Mucosa of stomach (tissue), 1 donor: Measurements from ENCODE around the gene B3GALT5.
"Not testable (repeated sequence)": the region's sequence is repeated elsewhere in the genome, so short reads cannot be mapped to it uniquely, and the experiment has no call there.

Experiments
- H3K27me3 ChIP-seq: one replicate; pipeline ENCODE4 v1.7.0; 2013; ENCODE audit warnings: mild to moderate bottlenecking, low read length; ENCODE audit not compliant: control insufficient read depth, insufficient read depth
- H3K36me3 ChIP-seq: one replicate; pipeline ENCODE4 v1.7.0; 2013; ENCODE audit warnings: low read length; ENCODE audit not compliant: control insufficient read depth, insufficient read depth
- H3K4me1 ChIP-seq: one replicate; pipeline ENCODE4 v1.7.0; 2013; ENCODE audit warnings: mild to moderate bottlenecking, low read length; ENCODE audit not compliant: control insufficient read depth, insufficient read depth
- H3K4me3 ChIP-seq: one replicate; pipeline ENCODE4 v1.7.0; 2013; ENCODE audit warnings: low read length
- H3K9ac ChIP-seq: one replicate; pipeline ENCODE4 v1.7.0; 2013; ENCODE audit warnings: mild to moderate bottlenecking, low read length, moderate library complexity
- H3K9me3 ChIP-seq: one replicate; pipeline ENCODE4 v1.7.0; 2013; ENCODE audit warnings: mild to moderate bottlenecking, low read length, moderate library complexity; ENCODE audit not compliant: control insufficient read depth
- donor health status: Pancreatic carcinoma.

B3GALT5 gene

GRCh38 chr21:39612233-39613040 lies at the start of gene B3GALT5:
B3GALT5 (plus strand) TSS chr21:39612940; CDS start chr21:39660560, 47,620 bp downstream.
- Histone ChIP-seq H3K4me1 (peaks cover 43% of the 10 kb centered on the region), H3K36me3 (no peaks in the 10 kb centered on the region), H3K9ac (peak within 1 kb of the TSS; percentile 30), H3K27me3 (peaks cover 15% of the 10 kb centered on the region), H3K9me3 (no peaks in the 10 kb centered on the region), H3K4me3 (peak within 1 kb of the TSS; percentile 47)

GRCh38 chr21:39564200-39564599 lies 48.5 kb upstream of the B3GALT5 start:
- Histone ChIP-seq H3K9ac (no peak overlapping the region), H3K4me3 (no peak overlapping the region), H3K4me1 (peaks cover 36% of the 10 kb centered on the region), H3K36me3 (no peaks in the 10 kb centered on the region), H3K9me3 (no peaks in the 10 kb centered on the region), H3K27me3 (no peaks in the 10 kb centered on the region)

GRCh38 chr21:39567180-39567972 lies 45.4 kb upstream of the B3GALT5 start:
- no peaks in the 10 kb centered on the region for H3K27me3 ChIP-seq
- peaks cover 11% of the 10 kb centered on the region for H3K4me1 ChIP-seq
- no peaks in the 10 kb centered on the region for H3K9me3 ChIP-seq
- no peaks in the 10 kb centered on the region for H3K36me3 ChIP-seq
- no peak overlapping the region for H3K4me3 ChIP-seq
- no peak overlapping the region for H3K9ac ChIP-seq

GRCh38 chr21:39568361-39568760 lies 44.4 kb upstream of the B3GALT5 start:
- H3K27me3 ChIP-seq: no peaks in the 10 kb centered on the region
- H3K9ac ChIP-seq: no peak overlapping the region
- H3K4me1 ChIP-seq: peaks cover 3% of the 10 kb centered on the region
- no peak overlapping the region for H3K4me3 ChIP-seq
- H3K9me3 ChIP-seq: no peaks in the 10 kb centered on the region
- H3K36me3 ChIP-seq: no peaks in the 10 kb centered on the region

GRCh38 chr21:39575775-39576174 lies 37.0 kb upstream of the B3GALT5 start:
- H3K36me3 ChIP-seq: no peaks in the 10 kb centered on the region
- H3K9ac ChIP-seq: no peak overlapping the region
- H3K4me3 ChIP-seq: no peak overlapping the region
- no peaks in the 10 kb centered on the region for H3K27me3 ChIP-seq
- peaks cover 19% of the 10 kb centered on the region for H3K4me1 ChIP-seq
- no peaks in the 10 kb centered on the region for H3K9me3 ChIP-seq

- H3K9me3 ChIP-seq: no peaks in the 10 kb centered on the region
- H3K4me3 ChIP-seq: no peak overlapping the region
- H3K27me3 ChIP-seq: no peaks in the 10 kb centered on the region
- H3K36me3 ChIP-seq: no peaks in the 10 kb centered on the region
- no peak overlapping the region for H3K9ac ChIP-seq
- H3K4me1 ChIP-seq: peaks cover 27% of the 10 kb centered on the region
These were observed 36.1 kb upstream of the B3GALT5 start for GRCh38 chr21:39576518-39577128.

- Histone ChIP-seq H3K36me3 (no peaks in the 10 kb centered on the region), H3K4me1 (peaks cover 27% of the 10 kb centered on the region), H3K9ac (no peak overlapping the region), H3K9me3 (no peaks in the 10 kb centered on the region), H3K4me3 (no peak overlapping the region), H3K27me3 (no peaks in the 10 kb centered on the region)
These were observed 32.9 kb upstream of the B3GALT5 start for GRCh38 chr21:39579734-39580332.

GRCh38 chr21:39580744-39581143 lies 32.0 kb upstream of the B3GALT5 start:
- Histone ChIP-seq H3K27me3 (no peaks in the 10 kb centered on the region), H3K36me3 (no peaks in the 10 kb centered on the region), H3K4me3 (no peak overlapping the region)

GRCh38 chr21:39581414-39581813 lies 31.3 kb upstream of the B3GALT5 start:
- Histone ChIP-seq H3K27me3 (no peaks in the 10 kb centered on the region), H3K9me3 (no peaks in the 10 kb centered on the region), H3K4me1 (peaks cover 24% of the 10 kb centered on the region), H3K4me3 (no peak overlapping the region), H3K9ac (no peak overlapping the region), H3K36me3 (no peaks in the 10 kb centered on the region)

More at GRCh38 chr21:39580744-39581143, 32.0 kb upstream of the B3GALT5 start:
- Histone ChIP-seq H3K9ac (no peak overlapping the region), H3K9me3 (no peaks in the 10 kb centered on the region), H3K4me1 (peaks cover 27% of the 10 kb centered on the region)

GRCh38 chr21:39582749-39583148 lies 30.0 kb upstream of the B3GALT5 start:
- no peaks in the 10 kb centered on the region for H3K36me3 ChIP-seq
- no peaks in the 10 kb centered on the region for H3K27me3 ChIP-seq
- no peak overlapping the region for H3K4me3 ChIP-seq
- no peaks in the 10 kb centered on the region for H3K9me3 ChIP-seq
- H3K9ac ChIP-seq: no peak overlapping the region
- peaks cover 20% of the 10 kb centered on the region for H3K4me1 ChIP-seq

- H3K4me3 ChIP-seq, H3K27me3 ChIP-seq, H3K9ac ChIP-seq, H3K9me3 ChIP-seq, H3K36me3 ChIP-seq: not testable (repeated sequence)
- peaks cover 20% of the 10 kb centered on the region for H3K4me1 ChIP-seq
These were observed 29.2 kb upstream of the B3GALT5 start for GRCh38 chr21:39583586-39583985.
